DOHH2 (cell line): Measurements from ENCODE around the gene FAM228B.

Experiments
- CTCF ChIP-seq: fragments of 200-600 bp; sonication (generic); IDR thresholded peaks from one replicate; pipeline ENCODE4 v1.5.1; 2014; ENCODE audit warnings: antibody characterized with exemption, mild to moderate bottlenecking, low read depth, low read length; ENCODE audit not compliant: poor library complexity, severe bottlenecking
- EZH2phosphoT487 ChIP-seq: fragments of 200-600 bp; sonication (generic); IDR thresholded peaks from 2 replicates; pipeline ENCODE4 v1.6.1; 2017; ENCODE audit warnings: borderline replicate concordance, mild to moderate bottlenecking, antibody characterized with exemption, low read length, moderate library complexity, mixed read lengths

GRCh38 chr2:24087032-24087431, 36.2 kb upstream of the FAM228B start:
- TF ChIP-seq CTCF: no peak
- no peak for TF ChIP-seq EZH2phosphoT487
